HT-29 (cell line): ENCODE data around the gene XDH. TPM values are rescaled to one million over a fixed set of nuclear protein-coding genes. Genes with fewer than 3 reads are reported as not detected.

ENCODE experiments used
- DNase-seq: peaks from one replicate; pipeline ENCODE4 v3.0.0-alpha.2; 2015; ENCODE audit warnings: low spot score
- total RNA-seq: library from RNA; depleted of rRNA; stranded (reverse); fragments of >200 nt; shearing (Covaris generic); gene quantifications from 2 replicates; pipeline ENCODE4 v1.2.3, GENCODE V29; 2014; rRNA removed

XDH gene
- total RNA-seq, result 0.28 and 0.81 TPM in 2 replicates

DNA sequence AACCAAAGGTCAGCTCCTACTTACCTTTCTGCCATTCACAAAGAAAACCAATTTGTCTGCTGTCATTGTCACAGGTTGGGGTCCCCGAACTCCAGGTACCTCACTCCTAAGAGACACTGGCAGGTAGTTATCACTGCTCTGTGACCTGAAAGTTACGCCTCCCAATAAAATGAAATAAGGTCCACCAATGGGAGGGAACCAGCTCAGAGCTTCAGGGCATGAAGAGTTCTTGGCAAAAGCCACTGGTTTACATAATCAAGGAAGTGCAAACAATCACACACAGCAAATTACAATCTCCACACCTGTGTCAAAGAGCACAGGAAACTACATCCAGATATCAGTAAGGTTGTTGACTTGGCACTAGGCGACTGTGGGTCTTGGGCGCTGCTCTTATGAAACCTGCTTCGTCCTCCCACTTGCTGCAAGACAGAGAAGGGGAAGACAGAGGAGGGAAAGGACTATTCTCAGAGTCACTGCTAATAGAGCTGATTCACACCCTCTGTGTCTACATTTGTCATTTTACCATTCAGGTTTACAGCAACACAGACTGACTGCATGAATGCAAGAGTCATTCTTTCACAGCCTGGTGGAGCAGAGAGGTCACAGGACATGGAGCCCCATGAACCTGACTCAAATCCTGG lies at the start of gene XDH:
Gene XDH, minus strand, starts transcription at position 142 of the 641 bp plus-strand sequence. Its CDS starts 76 bp downstream, at position 66.
- DNase-seq, result peak; percentile 58

DNA sequence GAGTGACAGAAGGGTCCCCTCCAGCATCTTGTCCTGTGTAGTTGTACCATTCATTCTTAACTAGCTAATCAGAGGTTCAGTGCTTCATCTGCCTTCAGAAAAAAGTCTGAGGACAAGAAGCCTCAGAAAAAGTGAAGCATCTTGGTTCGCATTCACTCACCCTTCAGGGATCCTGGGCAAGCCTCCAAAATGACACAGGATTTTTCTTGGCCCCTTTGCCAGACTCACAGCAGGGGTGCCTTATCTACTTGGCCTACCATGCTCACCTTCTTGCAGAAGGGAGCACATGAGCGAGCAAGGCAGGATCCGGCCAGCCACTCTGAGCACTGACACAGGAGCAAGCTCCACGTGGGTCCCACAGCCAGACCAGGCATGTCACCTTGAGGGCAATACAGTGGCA lies 43.1 kb upstream of the XDH start:
- no peak for DNase-seq

DNA sequence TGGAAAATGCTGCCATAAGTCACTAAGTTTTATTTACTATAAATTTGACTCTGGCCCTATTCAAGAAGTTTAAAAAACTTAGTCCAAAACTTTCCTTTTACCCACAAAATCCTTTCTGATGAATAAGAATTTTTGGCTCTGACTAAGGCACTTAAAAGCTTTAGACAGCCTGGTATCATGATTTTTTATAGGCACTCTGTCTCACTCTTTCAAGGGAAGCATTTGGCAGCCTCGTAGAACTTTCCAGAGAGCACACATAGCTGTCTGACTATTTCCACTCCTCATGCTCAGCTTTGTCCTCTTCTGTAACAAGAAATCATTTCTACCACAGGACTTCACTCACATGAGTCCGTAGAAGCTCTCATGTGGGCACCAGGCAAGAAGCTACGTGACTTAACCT lies 32.3 kb upstream of the XDH start:
- DNase-seq, result no peak

DNA sequence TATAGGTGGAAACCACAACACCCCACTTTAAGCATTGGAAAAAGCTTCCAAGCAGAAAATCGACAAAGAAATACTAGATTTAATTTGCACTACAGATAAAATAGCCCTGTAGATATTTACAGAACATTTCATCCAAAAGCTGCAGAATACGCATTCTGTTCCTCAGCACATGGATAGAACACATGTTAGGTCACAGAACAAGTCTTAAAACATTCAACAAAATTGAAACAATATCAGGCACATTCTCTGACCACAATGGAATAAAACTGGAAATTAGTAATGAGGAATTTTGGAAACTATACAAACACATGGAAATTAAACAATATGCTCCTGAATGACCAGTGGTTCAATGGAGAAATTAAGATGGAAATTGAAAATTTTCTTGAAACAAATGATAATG lies 27.8 kb upstream of the XDH start:
- no peak for DNase-seq

DNA sequence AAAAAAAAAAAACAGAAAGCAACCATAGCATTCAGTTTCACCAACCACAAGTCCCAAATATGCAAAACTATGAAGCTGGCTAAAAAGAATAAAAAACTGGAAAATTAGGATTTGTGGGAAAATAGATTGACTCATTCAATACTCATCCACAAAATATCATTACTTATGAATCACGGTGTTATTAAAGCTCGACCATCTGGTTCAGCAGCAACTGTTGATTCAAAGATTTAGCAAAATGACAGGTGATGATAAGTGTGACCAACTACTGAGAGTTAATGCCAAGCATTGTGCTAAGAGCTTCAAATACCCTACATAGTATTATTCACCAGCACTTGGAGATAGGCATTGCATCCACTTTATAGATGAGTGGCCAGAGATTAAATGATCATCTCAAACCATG lies 26.2 kb upstream of the XDH start:
- no peak for DNase-seq

DNA sequence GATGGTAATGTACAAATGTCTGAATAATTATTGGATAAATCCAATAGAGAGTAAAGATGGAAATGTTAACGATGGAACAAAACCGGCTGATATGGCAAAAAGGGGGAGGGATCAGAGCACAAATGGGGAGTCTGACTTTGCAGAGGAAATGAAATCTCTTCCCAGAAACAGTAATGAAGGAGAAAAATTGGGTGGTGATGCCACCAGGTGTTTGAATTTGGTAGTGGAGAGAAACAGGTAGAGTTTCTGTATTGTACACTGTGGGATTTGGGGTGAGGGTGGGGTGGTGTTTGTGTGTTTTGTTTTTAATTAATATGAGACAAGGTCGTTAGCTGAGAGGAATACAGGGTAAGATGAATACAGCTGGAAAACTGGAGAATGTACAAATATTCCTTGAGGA lies 20.4 kb upstream of the XDH start:
- no peak for DNase-seq

DNA sequence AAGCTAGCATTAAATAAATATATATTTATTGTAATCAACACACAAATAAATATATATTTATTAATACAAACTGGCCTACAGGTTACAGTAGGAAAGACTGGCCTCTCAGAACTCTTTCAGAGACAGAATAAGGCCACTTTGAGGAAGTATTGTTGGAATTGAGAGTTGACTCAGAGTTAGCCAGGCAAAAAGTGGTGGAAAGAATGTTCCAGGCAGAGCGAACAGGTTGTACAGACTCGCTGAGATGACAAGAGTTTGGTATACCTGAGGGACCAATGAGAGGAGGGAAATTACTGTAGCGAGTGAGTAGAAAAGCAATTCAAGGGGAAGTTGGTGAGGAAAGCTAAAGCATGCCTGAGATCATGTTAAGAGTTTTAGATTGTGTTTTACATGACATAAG lies 19.0 kb upstream of the XDH start:
- DNase-seq, result no peak

DNA sequence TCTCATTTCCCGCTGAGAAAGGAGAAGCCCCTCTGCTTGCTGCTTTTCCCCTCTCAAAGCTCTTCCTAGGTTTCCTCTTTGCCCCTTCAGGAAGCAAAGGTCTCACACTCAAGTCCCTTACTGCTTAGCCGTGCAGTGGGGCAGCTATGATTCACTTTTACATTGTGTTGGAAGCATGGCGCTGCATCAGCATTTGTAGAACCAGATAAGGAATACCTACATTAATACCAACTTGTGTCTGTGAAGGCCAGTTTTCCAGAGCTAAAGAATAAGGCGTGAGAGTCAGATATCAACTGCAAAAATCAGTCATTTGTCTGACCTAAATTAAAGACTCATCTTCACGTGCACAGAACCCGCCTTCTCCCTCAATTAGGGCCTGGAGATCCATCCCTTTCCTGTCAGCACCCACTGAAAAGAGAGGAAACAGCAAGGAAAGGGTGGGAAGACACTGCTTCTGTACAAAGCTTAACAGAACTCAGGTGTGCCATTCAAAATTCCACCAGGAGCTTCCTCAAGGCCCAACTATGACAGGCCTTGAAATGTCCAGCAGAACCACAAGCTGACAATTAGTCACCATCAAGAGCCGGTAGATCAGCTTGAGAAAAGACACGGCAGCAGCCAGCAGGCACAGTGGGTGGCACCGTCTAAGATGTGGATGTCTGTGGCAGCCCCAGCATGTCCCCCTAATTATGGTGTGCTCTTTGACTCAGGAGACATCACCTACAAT lies 16.1 kb upstream of the XDH start:
- DNase-seq, result no peak

DNA sequence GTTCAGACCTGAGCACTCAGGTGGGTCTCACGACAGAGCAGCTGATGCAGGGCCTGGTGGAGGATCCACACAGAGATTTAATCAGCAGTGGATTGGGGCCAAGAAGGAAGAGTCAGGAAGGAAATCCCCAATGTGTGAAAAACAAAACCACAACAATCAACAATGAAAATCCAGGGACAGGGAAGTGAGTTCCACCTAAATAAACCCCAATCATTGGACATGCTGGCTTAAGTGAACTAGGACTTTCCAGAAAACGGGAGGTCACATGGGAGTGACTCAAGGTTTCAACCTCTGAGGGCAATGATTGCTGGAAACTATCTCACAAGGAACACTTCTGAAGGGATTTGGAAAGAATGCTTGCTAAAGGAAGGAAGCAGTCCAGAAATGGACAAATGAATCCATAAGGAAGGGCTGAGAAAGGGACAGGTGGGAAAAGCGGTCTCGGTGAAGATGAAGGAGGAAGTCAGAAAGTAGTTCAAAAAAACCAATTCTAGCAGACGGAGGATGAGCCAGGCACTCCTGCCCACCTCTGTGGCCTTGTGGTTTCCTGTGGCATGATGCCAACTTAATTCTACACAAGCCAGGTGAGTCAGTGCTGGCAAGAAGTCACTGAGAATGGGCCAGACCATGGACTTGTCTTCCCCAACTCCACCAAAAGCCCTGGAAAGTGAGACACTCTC lies 15.4 kb upstream of the XDH start:
- peak; percentile 71 for DNase-seq

DNA sequence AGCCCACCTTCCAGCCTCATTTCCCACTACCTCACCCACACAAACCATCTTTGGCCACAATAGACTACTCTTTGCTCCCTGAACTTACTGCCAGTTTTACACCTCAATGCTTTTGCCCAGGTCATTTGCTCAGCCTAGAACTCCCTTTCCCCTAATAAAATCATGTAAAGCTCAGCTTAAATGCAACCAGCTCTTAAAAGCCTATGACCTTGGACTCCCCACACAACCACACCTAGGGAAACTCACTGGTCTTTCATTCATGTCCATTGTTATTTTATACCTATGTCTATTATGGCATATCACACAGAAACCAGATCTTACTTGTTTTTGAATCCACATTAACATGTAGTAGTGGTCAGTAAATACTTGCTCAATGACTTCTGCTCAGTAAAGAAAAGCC lies 14.5 kb upstream of the XDH start:
- no peak for DNase-seq

DNA sequence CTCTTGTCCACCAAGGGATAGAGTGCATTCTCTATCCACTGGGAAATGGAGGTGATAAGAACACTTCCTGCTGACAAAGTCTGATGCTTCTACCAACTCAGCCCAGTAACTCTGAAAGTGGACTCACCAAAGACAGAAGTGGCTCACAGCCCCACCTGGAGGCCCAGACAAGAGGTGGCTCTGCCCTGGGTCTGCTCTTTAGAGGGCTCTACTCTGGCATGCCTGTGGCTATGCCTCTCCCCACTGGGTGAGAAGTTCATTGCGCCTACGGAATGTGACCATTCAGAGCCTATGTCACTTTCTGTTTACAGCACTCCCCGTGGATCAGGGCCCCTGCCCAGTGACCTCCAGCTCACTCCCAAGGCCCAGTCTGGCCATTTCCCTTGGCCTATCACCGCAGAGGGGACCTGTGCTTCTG lies 13.5 kb upstream of the XDH start:
- DNase-seq, result peak; percentile 36

DNA sequence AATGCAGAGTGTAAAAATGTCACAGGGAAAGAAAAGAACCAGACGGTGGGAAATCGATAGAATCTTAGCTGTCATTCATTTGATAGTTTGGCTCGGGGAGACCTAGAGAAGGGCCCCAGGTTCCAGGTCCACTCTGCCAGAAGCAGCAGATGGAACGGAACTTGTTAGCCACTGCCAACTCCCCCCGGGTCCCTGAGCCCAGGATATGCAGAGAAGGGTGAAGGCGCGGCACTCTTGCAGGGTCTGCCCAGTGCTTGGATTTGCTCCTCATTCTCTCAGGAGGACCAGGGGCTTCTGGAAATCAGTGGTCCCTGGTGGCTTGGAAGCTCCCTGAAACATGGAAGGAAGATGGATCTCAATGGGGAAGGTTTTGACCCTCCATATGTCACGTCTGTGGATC lies 11.6 kb upstream of the XDH start:
- DNase-seq, result no peak

DNA sequence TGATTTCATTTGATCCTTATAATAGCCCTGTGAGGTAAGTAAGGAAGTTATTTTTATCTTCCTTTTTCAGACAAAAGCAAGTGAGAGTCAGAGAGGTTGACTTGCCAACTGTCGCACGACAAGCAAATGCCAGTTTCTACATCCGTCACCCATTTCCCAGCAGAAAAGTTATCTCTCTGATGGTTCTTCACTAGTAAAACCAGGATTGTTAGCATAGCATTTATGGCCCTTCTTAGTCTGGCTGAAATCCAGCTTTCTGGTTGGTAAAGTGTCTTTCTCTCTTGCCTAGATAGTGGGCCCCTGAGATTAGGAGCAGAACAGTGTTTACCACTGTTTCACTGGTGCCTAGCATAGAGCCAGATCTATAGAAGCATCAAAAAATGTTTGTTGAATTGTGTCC lies 7.1 kb upstream of the XDH start:
- no peak for DNase-seq

DNA sequence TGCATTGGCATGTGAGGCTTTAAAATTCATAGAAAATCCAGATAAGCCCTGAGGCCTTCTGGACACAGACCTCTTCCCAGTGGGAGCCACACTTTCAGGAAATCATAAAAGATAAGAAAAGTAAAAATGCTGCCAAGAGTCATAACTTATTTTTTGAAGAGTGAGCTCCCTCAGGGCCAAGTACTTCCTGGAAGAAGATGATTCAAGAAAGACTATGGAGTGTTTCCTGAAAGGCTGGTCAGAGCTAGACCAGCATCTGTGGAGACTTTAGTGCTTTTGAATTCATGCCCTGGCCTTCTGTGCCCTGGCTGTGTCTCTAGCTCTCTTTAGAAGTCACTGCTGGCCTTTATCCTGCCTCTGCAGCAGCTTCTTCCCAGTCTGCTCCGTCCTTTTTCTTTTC lies 6.4 kb upstream of the XDH start:
- no peak for DNase-seq

DNA sequence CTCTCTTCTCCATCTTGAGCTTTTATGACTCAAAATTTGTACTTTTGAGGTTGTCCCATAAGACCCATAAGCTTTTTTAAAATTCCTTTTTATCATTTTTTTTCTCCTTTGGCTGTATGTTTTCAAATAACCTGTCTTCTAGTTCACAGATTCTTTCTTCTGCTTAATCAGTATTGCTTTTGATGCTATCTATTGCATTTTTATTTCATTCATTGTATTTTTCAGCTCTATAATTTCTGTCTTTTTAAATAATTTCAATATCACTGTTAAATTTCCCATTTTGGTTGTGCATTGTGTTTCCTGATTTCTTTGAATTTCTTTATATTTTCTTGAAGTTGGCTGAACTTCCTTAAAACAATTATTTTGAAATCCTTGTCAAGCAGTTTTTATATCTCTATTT lies 4.8 kb upstream of the XDH start:
- no peak for DNase-seq

DNA sequence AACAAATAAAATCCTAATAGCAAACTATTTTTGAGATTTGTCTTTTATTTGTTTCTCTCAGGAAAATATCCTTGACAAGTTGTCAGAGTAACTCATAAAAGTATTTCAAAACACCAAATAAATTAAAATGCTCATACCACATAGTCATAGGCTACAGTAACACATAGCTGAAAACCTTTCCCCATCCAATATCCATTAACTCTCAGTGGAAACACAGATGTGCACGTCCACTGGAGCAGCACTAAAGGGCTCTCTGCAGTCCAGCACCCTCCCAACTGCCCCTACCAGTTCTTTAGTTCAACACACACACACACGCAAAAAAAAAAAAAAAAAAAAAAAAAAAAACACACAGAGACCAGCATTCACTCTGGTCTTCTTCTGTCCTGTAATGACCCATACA lies 879 bp upstream of the XDH start:
- DNase-seq, result no peak

DNA sequence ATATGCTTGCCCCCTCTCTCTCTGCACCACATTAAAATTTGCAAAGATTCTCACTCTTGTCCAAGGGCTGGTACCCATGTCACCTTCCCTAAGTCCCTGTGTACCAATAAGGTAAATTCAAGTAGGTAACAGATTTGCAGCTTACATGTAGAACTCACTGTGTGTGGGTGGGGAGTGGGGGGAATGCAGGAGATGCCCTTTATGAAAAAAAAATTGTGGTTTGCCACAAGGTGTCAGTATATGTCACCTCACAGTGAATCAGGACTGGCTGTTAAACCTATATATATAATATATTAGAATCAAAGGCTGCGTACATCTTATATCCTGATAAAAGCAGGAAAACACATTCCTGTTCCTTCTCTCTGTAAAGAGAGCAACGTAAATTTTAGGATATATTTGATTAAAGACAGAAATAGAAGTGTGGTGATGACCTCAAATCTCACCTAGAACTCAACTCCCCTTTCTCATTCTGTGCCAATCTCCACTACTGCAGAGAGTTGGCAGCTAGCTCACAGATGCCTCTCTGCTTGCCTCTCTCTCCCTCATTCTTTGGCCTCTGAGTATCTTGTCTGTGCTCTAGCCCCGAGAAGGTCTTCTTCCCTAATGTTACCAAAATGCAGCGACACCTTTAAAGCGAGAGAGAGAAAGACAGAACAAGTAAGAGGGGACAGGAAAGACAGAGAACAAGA lies 536 bp downstream of the XDH start:
- DNase-seq, result peak; percentile 39

DNA sequence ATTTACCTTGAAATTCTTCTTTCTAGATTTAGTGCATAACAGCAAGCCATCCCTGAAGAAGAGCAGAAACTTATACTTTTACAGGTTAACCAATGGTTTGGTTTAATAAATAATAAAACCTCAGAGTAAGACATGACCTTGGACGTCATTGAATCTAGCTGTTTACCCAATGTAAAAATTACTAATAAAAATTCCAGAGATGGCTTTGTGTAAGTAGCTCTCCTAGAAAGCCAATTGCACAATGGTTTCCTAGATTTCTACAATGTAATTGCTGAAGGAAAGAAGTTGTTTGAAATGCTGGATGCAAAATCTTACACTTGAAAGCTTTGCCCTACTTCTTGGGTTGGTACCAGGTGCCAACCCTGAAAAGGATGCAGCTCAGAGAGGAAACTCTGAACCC lies 1.5 kb downstream of the XDH start:
- DNase-seq, result no peak

DNA sequence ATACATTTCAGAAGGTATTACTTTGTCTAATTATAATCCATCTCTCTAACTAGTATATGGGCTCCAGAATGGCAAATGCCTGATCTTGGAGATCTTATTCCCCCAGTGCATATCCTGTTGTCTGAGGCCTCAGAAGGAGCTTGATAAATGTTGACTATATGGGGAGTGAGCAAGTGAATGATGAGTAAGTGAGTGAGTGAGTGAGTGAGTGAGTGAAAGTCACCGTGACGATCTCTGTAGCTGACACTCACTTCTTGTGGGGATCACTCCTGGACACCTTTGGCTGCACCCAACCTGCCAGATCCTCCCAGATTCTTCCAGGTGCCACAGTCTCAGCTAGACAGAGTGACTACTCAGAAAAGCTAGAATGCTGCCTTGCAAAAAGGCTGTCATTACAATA lies 2.8 kb downstream of the XDH start:
- no peak for DNase-seq

DNA sequence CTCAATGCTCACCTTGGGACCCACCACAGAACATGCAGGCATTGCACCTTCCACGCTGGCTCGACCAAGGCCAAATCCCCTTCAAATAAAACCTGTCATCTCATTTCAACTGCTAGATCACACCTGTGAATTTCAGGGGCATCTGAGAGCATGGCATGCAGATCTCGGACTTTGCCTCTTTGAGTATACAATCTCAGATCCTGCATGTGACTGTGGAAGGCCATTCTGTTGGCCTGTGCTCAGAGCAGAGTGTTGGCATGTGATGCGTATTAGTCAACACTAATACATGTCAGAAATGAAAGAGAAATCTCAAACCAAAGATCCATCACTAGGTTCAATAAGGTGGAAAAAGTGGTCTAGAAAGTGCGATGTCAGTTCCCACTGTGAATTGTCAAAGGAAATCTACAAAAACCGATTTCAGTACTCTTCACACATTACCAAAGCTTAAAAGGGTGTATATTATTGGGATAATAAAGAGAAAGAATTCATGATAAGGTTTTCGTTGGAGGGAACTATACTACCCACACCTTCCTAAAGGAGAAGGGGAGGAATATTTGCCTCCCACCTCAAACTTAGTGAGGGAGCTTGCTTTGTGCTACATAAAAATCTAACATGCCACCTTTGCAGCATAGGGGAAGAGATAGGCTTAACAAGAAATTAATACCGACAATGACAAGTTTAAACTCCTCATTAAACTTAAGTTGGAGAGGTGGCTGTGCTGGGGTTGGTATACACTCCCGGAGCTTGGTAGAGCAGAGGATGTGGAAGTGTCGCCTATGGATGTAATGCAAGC lies 7.8 kb downstream of the XDH start:
- no peak for DNase-seq

DNA sequence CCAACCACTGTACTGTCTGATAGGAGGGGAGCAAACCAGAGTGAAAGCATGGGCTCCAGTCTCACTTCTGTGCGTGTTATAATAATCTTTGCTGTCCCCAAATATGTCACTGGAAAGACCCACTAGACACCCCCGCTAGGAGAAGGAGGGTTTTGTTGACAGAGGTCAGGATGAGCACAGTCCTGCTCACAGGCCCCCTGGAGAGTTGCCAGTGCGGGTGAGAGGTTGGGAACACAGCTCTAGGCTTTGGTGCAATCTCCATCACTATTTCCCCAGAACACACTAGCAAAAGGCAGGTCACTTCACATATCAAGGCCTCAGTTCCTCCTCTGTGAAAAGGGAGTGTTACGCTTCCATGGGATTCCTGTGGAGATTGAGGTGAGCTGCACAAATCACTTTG lies 9.7 kb downstream of the XDH start:
- DNase-seq, result no peak

DNA sequence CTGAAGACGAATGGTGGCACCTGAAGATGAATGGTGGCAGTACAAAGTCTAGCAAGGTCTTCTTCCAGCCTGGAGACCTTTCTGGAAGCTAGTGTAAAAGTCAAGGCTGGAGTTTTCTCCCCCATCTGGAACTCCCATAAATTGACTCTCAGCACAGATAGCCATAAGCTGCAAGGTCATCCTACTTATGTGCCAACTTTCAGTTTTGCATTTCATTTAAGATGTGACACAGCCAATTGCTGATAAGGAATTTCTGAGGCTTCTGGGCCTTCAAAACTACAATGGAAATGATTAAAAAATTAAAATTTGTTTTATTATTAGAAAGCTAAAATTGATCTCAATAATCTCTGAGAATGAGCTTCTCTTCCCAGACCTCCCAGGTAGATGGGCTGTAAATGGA lies 10.2 kb downstream of the XDH start:
- no peak for DNase-seq
